Thoracic aorta (tissue), 2 donors: ENCODE results near the gene CDH23. TPM values are rescaled to one million over a fixed set of nuclear protein-coding genes. Genes with fewer than 3 reads are reported as not detected.

Source experiments
- ATAC-seq: fragments of 150-250 bp; one replicate; pipeline ENCODE4 v1.8.0; 2017; ENCODE audit warnings: low read depth; ENCODE audit not compliant: insufficient number of reproducible peaks, low FRiP score
- DNase-seq: peaks from one replicate; pipeline ENCODE4 v3.0.0-alpha.2; 2020; ENCODE audit warnings: low spot score
- H3K27ac ChIP-seq, 2 donors: fragments of 200-600 bp; sonication (generic); 1 replicate in 1 of 2; 2 replicates in 1 of 2; pipeline ENCODE4 v1.5.1; 2016; ENCODE audit warnings: mild to moderate bottlenecking in 2 of 2, moderate library complexity in 2 of 2
- H3K27me3 ChIP-seq: fragments of 200-600 bp; sonication (generic); replicated peaks from 2 replicates; pipeline ENCODE4 v1.6.0; 2016; ENCODE audit warnings: mild to moderate bottlenecking; ENCODE audit not compliant: insufficient read depth
- H3K36me3 ChIP-seq: fragments of 200-600 bp; sonication (generic); one replicate; pipeline ENCODE4 v1.5.1; 2016
- H3K4me1 ChIP-seq, 2 donors: fragments of 200-600 bp; sonication (generic); 1 replicate in 1 of 2; 2 replicates in 1 of 2; pipeline versions ENCODE4 v1.5.1 to v1.6.0; 2016; ENCODE audit warnings: low read depth in 2 of 2, mild to moderate bottlenecking in 1 of 2; ENCODE audit not compliant: control insufficient read depth in 1 of 2
- H3K4me3 ChIP-seq: fragments of 200-600 bp; sonication (generic); 2 replicates; pipeline ENCODE4 v1.5.1; 2016; ENCODE audit warnings: mild to moderate bottlenecking
- H3K9me3 ChIP-seq: fragments of 200-600 bp; sonication (generic); 2 replicates; pipeline ENCODE4 v1.5.1; 2016
- CTCF ChIP-seq: fragments of 200-600 bp; sonication (generic); IDR thresholded peaks from one replicate; pipeline ENCODE4 v1.5.1; 2019; ENCODE audit warnings: antibody characterized with exemption
- total RNA-seq, 2 donors: library from RNA; depleted of rRNA; stranded (reverse); fragments of >200 nt; gene quantifications; one replicate each; pipeline versions ENCODE4 v1.1.0 to v1.2.3, GENCODE V29; 2016

CDH23 gene
- total RNA-seq, 2 donors from 2014 or later: 10.6 to 10.8 TPM

DNA sequence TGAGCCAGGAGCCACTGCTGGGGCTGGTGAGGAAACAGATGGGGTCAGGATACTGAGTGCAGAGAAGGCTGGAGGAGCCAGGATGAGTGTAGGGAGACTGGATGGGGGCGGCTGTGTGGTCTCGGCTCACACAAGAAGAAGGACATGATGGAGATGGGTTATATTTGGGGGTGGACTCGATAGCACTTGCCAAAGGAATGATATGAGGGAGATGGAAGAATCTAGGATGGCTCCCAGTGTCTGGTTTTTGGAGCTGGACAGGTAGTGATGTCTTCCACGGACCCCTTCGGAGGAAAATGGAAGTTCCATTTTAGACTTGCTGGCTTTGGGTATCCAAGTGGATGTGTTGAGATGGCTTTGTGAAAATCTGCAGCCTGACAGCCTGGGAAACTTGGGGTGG lies 83.9 kb downstream of the CDH23 start:
- TF ChIP-seq CTCF: no peak
- ATAC-seq (no peak), DNase-seq (no peak)
- Histone ChIP-seq H3K27me3 (no peaks in the 10 kb centered on the region), H3K4me3 (no peak overlapping the region), H3K9me3 (no peaks in the 10 kb centered on the region), H3K27ac (no peak overlapping the region), H3K4me1 (peaks cover 3 to 14% of the 10 kb centered on the region in 2 donors), H3K36me3 (no peaks in the 10 kb centered on the region)

DNA sequence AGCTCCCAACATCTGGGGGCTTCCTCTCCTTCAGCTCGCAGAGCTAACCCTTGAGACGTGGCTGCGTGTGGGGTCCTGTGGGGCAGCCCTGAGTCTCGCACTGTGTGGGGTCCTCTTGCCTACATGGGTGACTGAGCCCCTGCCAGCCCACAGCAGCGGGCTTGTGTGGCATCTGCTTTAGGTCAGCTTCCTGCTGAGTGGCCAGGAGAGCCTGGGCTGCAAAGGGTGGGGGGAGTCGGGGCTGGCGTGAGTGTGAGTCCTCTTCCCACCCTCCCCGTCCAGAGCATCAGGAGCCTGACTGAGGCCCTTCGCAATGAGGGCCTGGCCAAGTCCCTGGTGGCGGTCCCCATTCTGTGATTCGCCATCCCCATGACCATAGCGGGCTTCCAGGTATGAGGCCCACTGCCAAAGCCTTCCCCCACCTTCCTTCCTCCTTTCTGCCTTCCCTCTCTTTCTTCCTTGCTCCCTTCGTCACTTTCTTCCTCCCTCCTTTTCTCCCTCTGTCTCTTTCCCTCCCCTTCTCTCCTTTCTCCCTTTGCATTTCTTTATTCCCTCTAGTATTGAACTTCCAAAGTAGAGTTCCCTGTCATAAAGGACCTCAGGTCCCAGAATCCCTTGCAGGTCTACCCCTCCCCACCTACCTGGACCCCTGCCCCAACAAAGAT lies 85.2 kb downstream of the CDH23 start:
- Histone ChIP-seq H3K27ac (no peak overlapping the region), H3K4me1 (peaks cover 1 to 6% of the 10 kb centered on the region in 2 donors), H3K36me3 (no peaks in the 10 kb centered on the region), H3K4me3 (no peak overlapping the region), H3K9me3 (no peaks in the 10 kb centered on the region), H3K27me3 (no peaks in the 10 kb centered on the region)
- no peak for TF ChIP-seq CTCF
- no peak for ATAC-seq
- DNase-seq: no peak

DNA sequence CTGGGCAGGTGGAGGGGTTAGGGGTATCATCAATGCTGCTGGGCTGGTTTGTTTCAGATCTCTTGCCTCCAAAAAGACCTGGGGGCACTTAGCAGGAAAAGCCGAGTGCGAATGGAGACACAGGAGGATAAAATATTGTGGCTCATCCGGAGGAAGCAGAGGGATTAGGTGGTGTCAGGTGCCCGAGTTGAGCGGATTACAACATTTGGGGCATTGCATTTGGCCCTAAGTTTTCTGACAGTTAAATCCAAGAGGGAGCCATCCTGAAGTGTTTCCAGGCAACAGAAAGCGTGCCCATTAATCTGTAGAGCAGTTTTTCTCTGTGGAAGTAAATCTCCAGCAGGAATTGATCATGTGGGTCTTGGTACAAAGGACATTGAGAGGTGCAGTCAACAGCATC lies 85.9 kb downstream of the CDH23 start:
- no peaks in the 10 kb centered on the region for H3K9me3 ChIP-seq
- no peak overlapping the region for H3K27ac ChIP-seq
- TF ChIP-seq CTCF: no peak
- ATAC-seq (no peak), DNase-seq (no peak)
- no peaks in the 10 kb centered on the region for H3K4me1 ChIP-seq
- no peak overlapping the region for H3K4me3 ChIP-seq
- H3K36me3 ChIP-seq: no peaks in the 10 kb centered on the region
- H3K27me3 ChIP-seq: no peaks in the 10 kb centered on the region

DNA sequence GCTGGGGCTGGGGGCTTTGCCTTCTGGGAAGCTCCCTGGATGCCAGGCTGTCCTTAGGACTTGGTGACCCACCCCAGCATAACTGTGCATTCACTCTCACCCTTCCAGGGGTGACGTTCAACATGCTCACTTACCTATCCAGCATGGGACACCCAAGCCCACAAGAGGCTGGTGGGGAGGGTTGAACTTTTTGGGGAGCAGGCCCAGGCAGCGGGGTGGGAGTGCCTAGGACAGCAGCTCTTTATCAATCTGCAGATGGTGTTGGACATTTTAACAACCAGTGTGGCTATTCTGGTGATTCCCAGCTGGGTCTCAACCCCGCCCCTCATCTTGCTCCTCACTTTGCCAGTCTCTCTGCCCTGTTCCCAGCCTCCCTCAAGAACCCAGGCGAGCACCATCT lies 86.4 kb downstream of the CDH23 start:
- ATAC-seq (no peak), DNase-seq (no peak)
- no peak overlapping the region for H3K27ac ChIP-seq
- TF ChIP-seq CTCF: no peak
- H3K36me3 ChIP-seq: no peaks in the 10 kb centered on the region
- no peaks in the 10 kb centered on the region for H3K9me3 ChIP-seq
- no peak overlapping the region for H3K4me3 ChIP-seq
- H3K4me1 ChIP-seq: no peaks in the 10 kb centered on the region
- H3K27me3 ChIP-seq: no peaks in the 10 kb centered on the region

DNA sequence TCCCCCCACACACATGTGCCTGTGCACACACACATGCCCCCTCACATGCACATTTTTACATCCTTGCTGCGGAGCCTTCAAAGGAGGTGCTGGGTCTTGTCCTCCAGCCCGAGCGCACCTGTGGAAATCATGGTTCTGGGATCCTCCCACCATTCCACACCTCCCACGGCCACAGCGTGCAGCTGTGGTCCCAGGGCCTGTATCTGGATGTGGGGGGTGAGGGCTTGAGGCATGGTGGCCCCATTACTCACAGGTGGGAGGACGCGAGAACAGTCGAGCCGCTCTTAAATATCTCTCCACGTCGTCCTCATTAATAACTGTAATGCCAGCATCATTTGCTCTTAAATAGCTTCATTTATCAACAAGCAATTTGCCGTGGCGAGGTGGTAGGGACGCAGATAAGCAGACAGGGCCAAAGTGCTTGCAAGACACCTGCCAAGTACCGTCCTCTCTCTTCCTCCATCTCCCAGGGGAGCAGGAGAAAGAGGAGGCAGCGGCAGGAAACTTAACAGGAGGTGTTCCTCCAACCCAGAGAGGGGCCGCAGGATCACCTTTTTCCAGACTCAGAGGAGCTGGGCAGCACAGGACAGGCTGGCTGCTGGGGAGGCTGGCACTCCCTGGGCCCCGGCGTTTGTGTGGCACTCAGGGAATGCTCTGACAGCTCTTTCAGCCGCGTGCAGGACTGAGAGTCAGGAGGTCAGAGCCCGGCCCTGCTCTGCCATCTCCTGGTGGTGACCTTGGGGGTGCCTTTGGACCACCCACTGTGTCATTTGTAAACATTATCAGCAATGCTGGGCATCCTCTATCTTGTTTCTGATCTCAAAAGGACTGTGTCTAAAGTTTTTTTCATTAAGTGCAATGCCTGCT lies 87.4 kb downstream of the CDH23 start:
- peaks cover 3% of the 10 kb centered on the region for H3K9me3 ChIP-seq
- ATAC-seq (no peak), DNase-seq (no peak)
- no peak overlapping the region for H3K4me3 ChIP-seq
- H3K27me3 ChIP-seq: no peaks in the 10 kb centered on the region
- no peak for TF ChIP-seq CTCF
- H3K4me1 ChIP-seq: no peaks in the 10 kb centered on the region
- no peak overlapping the region for H3K27ac ChIP-seq
- H3K36me3 ChIP-seq: no peaks in the 10 kb centered on the region
